A549 (cell line): ENCODE data around the gene ACOT7. TPM values are rescaled to one million over a fixed set of nuclear protein-coding genes. Genes with fewer than 3 reads are reported as not detected.

Source experiments
- ATAC-seq, 2 experiments: fragments of 200-7000 bp in 1 of 2; fragments of >200 bp in 1 of 2; cut with Nextera tagmentation in 1 of 2; cut with Tn5 transposase in 1 of 2; 3 replicates each; pipeline versions ENCODE4 v1.8.0 to v1.9.1; 2018 to 2020; ENCODE audit warnings: mild to moderate bottlenecking in 1 of 2, moderate library complexity in 1 of 2
- CTCF ChIA-PET: fragments of 300-600 bp; sonication (Branson Sonifier 250); formaldehyde crosslinking; extraction: SDS; loops from one replicate; lab custom pipeline; 2021; ENCODE audit warnings: antibody characterized with exemption, inconsistent platforms; lab: Yijun Ruan, JAX
- POLR2A ChIA-PET: fragments of 350-600 bp; formaldehyde crosslinking; extraction: SDS; loops from one replicate; lab custom pipeline; 2021; ENCODE audit warnings: antibody characterized with exemption, inconsistent platforms; lab: Yijun Ruan, JAX
- DNase-seq, 2 experiments: peaks; one replicate each; pipeline versions ENCODE4 v3.0.0 to v3.0.0-alpha.2; 2011 to 2016; ENCODE audit warnings: low read depth in 1 of 2, low spot score in 1 of 2
- FAIRE-seq: peaks from 2 replicates; lab custom pipeline; 2011; peaks lifted over from hg19 to GRCh38; lab: Jason Lieb, UNC
- H3K27ac ChIP-seq, 2 experiments: fragments of >200 bp; sonication (Bioruptor Twin); formaldehyde crosslinking; 3 replicates each; pipeline ENCODE4 v1.5.1; 2016 to 2017
- H3K4me1 ChIP-seq: fragments of >200 bp; sonication (Bioruptor Twin); formaldehyde crosslinking; 3 replicates; pipeline ENCODE4 v1.6.1; 2016
- H3K4me2 ChIP-seq: fragments of >200 bp; sonication (Bioruptor Twin); formaldehyde crosslinking; 3 replicates; pipeline ENCODE4 v1.6.1; 2016
- H3K4me3 ChIP-seq: fragments of >200 bp; sonication (Bioruptor Twin); formaldehyde crosslinking; 3 replicates; pipeline ENCODE4 v1.5.1; 2016
- H3K9me3 ChIP-seq: fragments of >200 bp; sonication (Bioruptor Twin); formaldehyde crosslinking; 3 replicates; pipeline ENCODE4 v1.6.1; 2016
- BHLHE40 ChIP-seq: IDR thresholded peaks from 2 replicates; pipeline ENCODE4 v1.6.1; 2012; ENCODE audit warnings: low read depth, low read length, inconsistent platforms
- CBX8 ChIP-seq: fragments of 200-600 bp; sonication (generic); IDR thresholded peaks from 2 replicates; pipeline ENCODE4 v1.6.1; 2016
- CHD4 ChIP-seq: fragments of 200-600 bp; sonication (generic); IDR thresholded peaks from 2 replicates; pipeline ENCODE4 v1.6.1; 2016; ENCODE audit warnings: antibody characterized with exemption, mild to moderate bottlenecking, borderline replicate concordance
- CTCF ChIP-seq: fragments of >200 bp; sonication (Bioruptor Twin); formaldehyde crosslinking; IDR thresholded peaks from 3 replicates; pipeline ENCODE4 v1.5.1; 2016
- EHF ChIP-seq: fragments of 250-450 bp; sonication (Bioruptor Pico); IDR thresholded peaks from 2 replicates; pipeline ENCODE4 v1.5.0; 2020; ENCODE audit warnings: mild to moderate bottlenecking
- ELK1 ChIP-seq: fragments of 150-350 bp; IDR thresholded peaks from 2 replicates; pipeline ENCODE4 v1.6.1; 2014; ENCODE audit warnings: low read depth, mild to moderate bottlenecking, low read length
- GATA3 ChIP-seq: IDR thresholded peaks from 2 replicates; pipeline ENCODE4 v1.6.1; 2012; ENCODE audit warnings: borderline replicate concordance
- HDAC2 ChIP-seq: fragments of 200-600 bp; sonication (generic); IDR thresholded peaks from 2 replicates; pipeline ENCODE4 v1.6.1; 2016
- HES2 ChIP-seq: fragments of >200 bp; sonication (Bioruptor Twin); formaldehyde crosslinking; IDR thresholded peaks from 2 replicates; pipeline ENCODE4 v1.6.1; 2016
- HOXA7 ChIP-seq: fragments of 250-450 bp; sonication (Bioruptor Pico); IDR thresholded peaks from 2 replicates; pipeline ENCODE4 v1.5.0; 2020; ENCODE audit warnings: mild to moderate bottlenecking, moderate library complexity
- HOXB13 ChIP-seq: fragments of 250-450 bp; sonication (Bioruptor Pico); IDR thresholded peaks from 2 replicates; pipeline ENCODE4 v1.5.0; 2020; ENCODE audit warnings: low read depth, mild to moderate bottlenecking, moderate library complexity
- HOXB5 ChIP-seq: fragments of 250-450 bp; sonication (Bioruptor Pico); IDR thresholded peaks from 2 replicates; pipeline ENCODE4 v1.5.0; 2020; ENCODE audit warnings: mild to moderate bottlenecking, moderate library complexity
- JUNB ChIP-seq: fragments of >200 bp; sonication (Bioruptor Twin); formaldehyde crosslinking; IDR thresholded peaks from 2 replicates; pipeline ENCODE4 v1.6.1; 2016
- MAZ ChIP-seq: fragments of 150-350 bp; IDR thresholded peaks from 2 replicates; pipeline ENCODE4 v1.6.1; 2014; ENCODE audit warnings: antibody characterized with exemption, low read depth, low read length, borderline replicate concordance
- MYC ChIP-seq: IDR thresholded peaks from 2 replicates; pipeline ENCODE4 v1.6.1; 2012; ENCODE audit warnings: mild to moderate bottlenecking, inconsistent platforms, low read length, improper control_type of control experiment, borderline replicate concordance
- RCOR1 ChIP-seq: fragments of 150-350 bp; IDR thresholded peaks from 2 replicates; pipeline ENCODE4 v1.6.1; 2014; ENCODE audit warnings: antibody characterized with exemption, low read length, low read depth
- REST ChIP-seq: fragments of 200-600 bp; sonication (generic); IDR thresholded peaks from 2 replicates; pipeline ENCODE4 v1.6.1; 2016; ENCODE audit warnings: antibody characterized with exemption, mild to moderate bottlenecking, moderate library complexity
- RNF2 ChIP-seq: fragments of 200-600 bp; sonication (generic); IDR thresholded peaks from 2 replicates; pipeline ENCODE4 v1.6.1; 2016; ENCODE audit warnings: low read depth, mild to moderate bottlenecking, antibody characterized with exemption, moderate library complexity, borderline replicate concordance
- SMC3 ChIP-seq: fragments of >200 bp; sonication (Bioruptor Twin); formaldehyde crosslinking; IDR thresholded peaks from 3 replicates; pipeline ENCODE4 v1.6.1; 2018; ENCODE audit warnings: inconsistent platforms
- SREBF2 ChIP-seq: fragments of 450-650 bp; IDR thresholded peaks from 2 replicates; pipeline ENCODE4 v1.6.1; 2014; ENCODE audit warnings: mild to moderate bottlenecking, moderate library complexity
- TFCP2L1 ChIP-seq: fragments of 250-450 bp; sonication (Bioruptor Pico); IDR thresholded peaks from 2 replicates; pipeline ENCODE4 v1.5.0; 2021; ENCODE audit warnings: mild to moderate bottlenecking
- ZFP36 ChIP-seq: fragments of 450-650 bp; IDR thresholded peaks from 2 replicates; pipeline ENCODE4 v1.6.1; 2014; ENCODE audit warnings: borderline replicate concordance; ENCODE audit not compliant: partially characterized antibody
- ZNF302 ChIP-seq: fragments of 250-450 bp; sonication (Bioruptor Pico); IDR thresholded peaks from 2 replicates; pipeline ENCODE4 v1.9.0; 2021; ENCODE audit warnings: inconsistent platforms, mild to moderate bottlenecking, moderate library complexity
- ZSCAN20 ChIP-seq: fragments of 250-450 bp; sonication (Bioruptor Pico); IDR thresholded peaks from 2 replicates; pipeline ENCODE4 v1.8.0; 2022; ENCODE audit warnings: mild to moderate bottlenecking, moderate library complexity
- WGBS: methylation state at CpG from one replicate; pipeline ENCODE4 v1.1.6; 2017; ENCODE audit errors: missing lambda C conversion rate; 5-methylcytosine and 5-hydroxymethylcytosine counted together
- polyA plus RNA-seq, 4 experiments: library from polyadenylated mRNA; depleted of rRNA in 3 of 4; stranded (reverse); fragments of >200 nt; fragmentation: RNase III in 1 of 4; extraction: RNeasy Plus Mini Kit Qiagen cat#74134 plus additional on column Dnase treatment in 1 of 4; gene quantifications; 2 replicates in 3 of 4; 3 replicates in 1 of 4; pipeline ENCODE4 v1.2.3, GENCODE V29; 2011 to 2017

The ACOT7 gene
- polyA plus RNA-seq, 2 of the 4 experiments (the other 2 are of a cell fraction), result 48.0 to 49.6 TPM

GRCh38 chr1:6263716-6264115 is 129.9 kb downstream of the ACOT7 start (continued):
- no peak for TF ChIP-seq REST
- TF ChIP-seq ZSCAN20 (CRISPR knock-in tag), result no peak
- no peak for TF ChIP-seq MAZ
- TF ChIP-seq ZFP36, result no peak
- TF ChIP-seq SREBF2, result no peak
- no peak for TF ChIP-seq RCOR1
- no peak for TF ChIP-seq MYC
- TF ChIP-seq EHF, result no peak
- TF ChIP-seq ELK1, result no peak

GRCh38 chr1:6262555-6263420 is 130.8 kb downstream of the ACOT7 start:
- H3K4me3 ChIP-seq, result no peak overlapping the region
- ATAC-seq (no peak), FAIRE-seq (no peak), DNase-seq (no peak)
- no peak overlapping the region for H3K27ac ChIP-seq
- CTCF ChIA-PET, result interaction anchor here (0.5 to 8.4 kb wide), 3 partner anchors 12 to 151 kb away, joined by 3 to 64 read pairs (median 4); no protein-coding TSS in a partner anchor
- POLR2A ChIA-PET, result no interaction called here
- no peak overlapping the region for H3K4me2 ChIP-seq
- no peak for TF ChIP-seq GATA3
- no peaks in the 10 kb centered on the region for H3K9me3 ChIP-seq
- WGBS, result 80% methylated on average over 9 of the region's 25 CpGs
- peaks cover 3% of the 10 kb centered on the region; the same call in 1 of the 3 replicates for H3K4me1 ChIP-seq

- ChIA-PET POLR2A (no interaction called here), CTCF (interaction anchor here (8.4 kb wide), 1 partner anchor 14 kb away, joined by 64 read pairs; no protein-coding TSS in a partner anchor)
- peak; percentile 1 to 14; a peak in 3 of 6 replicates for ATAC-seq
- Histone ChIP-seq H3K27ac (no peak overlapping the region; a peak in 1 of 6 replicates), H3K4me2 (peak overlapping the region; percentile 97), H3K9me3 (no peaks in the 10 kb centered on the region), H3K4me1 (peaks cover 3% of the 10 kb centered on the region; the same call in 1 of the 3 replicates), H3K4me3 (peak overlapping the region; percentile 57)
- DNase-seq, result no peak
- no peak for FAIRE-seq
- WGBS, result 32% methylated on average over 5 of the region's 15 CpGs
- no peak for TF ChIP-seq CTCF
- TF ChIP-seq TFCP2L1 (CRISPR knock-in tag), result no peak
- TF ChIP-seq SMC3, result no peak
- no peak for TF ChIP-seq REST
- TF ChIP-seq HOXB13, result no peak
- TF ChIP-seq CHD4, result no peak
- TF ChIP-seq CBX8, result no peak
- TF ChIP-seq HOXA7 (CRISPR knock-in tag), result no peak
- TF ChIP-seq ZNF302 (CRISPR knock-in tag), result no peak
- TF ChIP-seq HDAC2, result no peak
- no peak for TF ChIP-seq BHLHE40
- TF ChIP-seq HES2, result no peak
- no peak for TF ChIP-seq RNF2
- TF ChIP-seq JUNB, result no peak
- no peak for TF ChIP-seq ZSCAN20 (CRISPR knock-in tag)
- no peak for TF ChIP-seq HOXB5
- TF ChIP-seq SREBF2, result no peak
Observed at GRCh38 chr1:6261615-6261995, 132.0 kb downstream of the ACOT7 start.
